GM21825 (cell line): ENCODE data around the gene FBH1.
"Not testable (repeated sequence)": the region's sequence is repeated elsewhere in the genome, so short reads cannot be mapped to it uniquely, and the experiment has no call there.

Experiments
- ATAC-seq: cut with Tn5 transposase; IDR thresholded peaks from one replicate; pipeline ENCODE4 v1.9.1; 2021; ENCODE audit warnings: mild to moderate bottlenecking, moderate library complexity; ENCODE audit not compliant: unreplicated experiment

Gene FBH1

DNA sequence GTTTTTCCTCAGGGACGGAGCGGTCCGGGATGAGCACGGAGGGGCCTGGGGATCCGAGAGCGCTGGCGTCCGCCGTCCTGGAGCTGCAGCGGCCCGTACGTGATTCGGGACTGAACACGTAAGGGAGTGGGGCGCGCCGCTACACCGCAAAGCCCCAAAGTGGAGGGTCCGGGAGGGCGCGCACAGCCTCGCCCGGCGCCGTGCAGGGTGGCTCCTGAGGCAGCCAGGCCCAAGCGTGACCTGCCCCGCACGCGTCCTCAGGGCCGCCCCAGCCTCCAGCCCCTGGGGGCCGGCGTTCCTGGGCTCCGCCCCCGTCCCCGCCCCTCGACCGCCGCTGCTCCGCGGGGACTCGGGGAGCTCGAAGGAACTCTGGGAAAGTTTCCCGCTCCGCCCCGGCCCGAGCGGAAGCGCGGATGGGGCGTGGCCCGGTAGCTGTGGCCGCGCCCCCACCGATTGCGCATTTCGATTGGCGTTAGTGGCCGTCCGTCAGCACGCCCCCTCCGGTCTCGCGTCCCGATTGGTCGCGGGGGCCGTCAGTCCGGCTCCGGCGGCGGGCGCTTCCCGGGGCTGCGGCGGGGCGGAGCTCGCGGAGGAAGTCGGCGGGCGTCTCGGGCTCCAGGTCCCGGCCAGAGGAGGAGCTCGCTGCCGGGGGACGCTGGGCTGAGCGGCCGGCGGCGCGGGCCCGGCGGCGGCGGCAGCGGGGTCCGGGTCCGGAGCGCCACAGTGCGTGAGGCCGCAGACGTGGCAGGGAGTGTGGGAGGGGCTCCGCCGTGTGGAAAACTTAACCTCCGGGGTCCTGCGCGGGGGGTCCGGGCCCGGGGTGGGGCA lies at the start of gene FBH1, which contains the start of gene ANKRD16:
Gene FBH1 (plus strand): TSS at position 620 of the 828 bp plus-strand sequence. CDS start 103 bp downstream, at position 723.
Gene ANKRD16 (minus strand): TSS at position 270 of the 828 bp plus-strand sequence. CDS start 539 bp downstream, outside the sequence.
- ATAC-seq, result peak; percentile 88

DNA sequence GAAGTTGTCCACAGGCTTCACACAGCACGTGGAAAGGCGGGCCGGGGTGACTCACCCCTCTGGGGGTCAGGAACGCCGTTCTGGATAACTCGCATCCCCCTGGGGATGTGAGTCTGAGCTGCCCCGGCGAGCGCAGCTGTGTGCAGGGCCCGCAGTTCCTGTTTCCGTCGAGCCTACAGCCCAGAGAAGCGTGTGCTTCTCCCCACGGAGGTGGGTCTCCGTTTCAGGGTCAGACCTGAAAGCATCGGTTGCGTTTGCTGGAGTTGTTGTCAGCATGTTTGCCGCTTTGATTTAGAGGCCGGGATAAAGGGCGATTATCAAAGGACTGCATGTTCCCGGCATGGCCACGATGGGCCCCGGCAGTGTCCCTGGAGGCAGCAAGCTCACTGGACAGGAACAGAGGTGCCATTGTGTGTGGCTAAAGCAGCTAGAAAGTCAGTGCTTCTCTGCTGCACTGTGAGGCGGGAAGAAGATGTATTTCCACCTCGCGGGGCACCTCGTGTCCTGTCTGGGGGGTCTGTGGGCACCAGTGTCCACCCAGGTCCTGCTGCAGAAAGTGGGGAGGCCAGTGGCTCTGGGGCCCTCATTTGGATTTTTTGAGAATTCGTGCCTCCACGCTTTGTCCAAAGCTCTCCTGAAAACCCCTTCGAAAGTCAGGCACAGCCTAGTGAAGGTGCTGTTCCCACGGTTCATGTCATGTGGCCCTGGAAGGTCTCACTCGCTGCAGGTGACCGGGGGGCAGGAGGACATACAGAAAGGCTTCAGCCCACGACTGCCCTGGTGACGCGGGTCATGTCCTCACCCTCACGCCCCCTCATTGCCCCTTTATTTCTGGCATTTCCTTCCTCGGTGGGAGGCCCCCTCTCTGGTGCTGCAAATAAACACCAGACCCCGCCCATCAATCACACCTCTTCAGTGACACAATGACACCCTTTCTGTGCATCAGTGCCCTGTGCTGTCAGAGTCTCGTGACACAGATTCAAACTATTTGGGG lies 49.4 kb upstream of the FBH1 start:
- peak; percentile 79 for ATAC-seq

- ATAC-seq, result no peak
These were observed 48.1 kb upstream of the FBH1 start for GRCh38 chr10:5841965-5842364.

DNA sequence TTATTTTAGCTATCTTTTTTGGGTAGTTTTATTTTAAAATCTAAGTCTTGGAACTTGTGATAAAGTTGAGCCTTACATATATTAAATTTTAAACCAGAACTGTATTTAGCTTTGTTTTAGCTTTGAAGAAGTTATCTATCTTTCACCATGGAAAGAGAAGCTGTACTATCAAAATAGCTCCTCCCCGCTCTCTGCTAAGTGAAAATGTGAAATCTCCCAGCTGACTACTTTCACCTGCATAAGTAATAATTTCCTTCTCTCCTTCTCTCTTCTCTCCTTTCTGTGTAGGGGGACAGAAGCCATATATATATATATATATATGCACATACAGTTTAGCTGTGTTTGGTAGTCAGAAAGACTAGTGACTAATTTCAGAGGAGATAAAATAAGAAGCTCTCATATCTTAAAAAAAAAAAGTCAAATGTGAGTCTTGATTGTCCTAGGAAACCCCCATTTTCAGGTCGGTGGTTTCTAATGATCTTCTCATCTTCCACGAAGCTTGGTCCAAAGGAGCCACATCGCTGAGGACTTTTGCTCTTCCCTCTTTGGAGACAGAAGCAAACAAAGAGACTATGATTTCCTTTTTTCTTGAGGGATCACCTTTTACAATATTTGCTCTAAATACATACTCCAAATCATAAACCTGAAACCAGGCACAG lies 46.2 kb upstream of the FBH1 start:
- ATAC-seq, result no peak

GRCh38 chr10:5844345-5845055 lies 45.5 kb upstream of the FBH1 start:
- no peak for ATAC-seq

DNA sequence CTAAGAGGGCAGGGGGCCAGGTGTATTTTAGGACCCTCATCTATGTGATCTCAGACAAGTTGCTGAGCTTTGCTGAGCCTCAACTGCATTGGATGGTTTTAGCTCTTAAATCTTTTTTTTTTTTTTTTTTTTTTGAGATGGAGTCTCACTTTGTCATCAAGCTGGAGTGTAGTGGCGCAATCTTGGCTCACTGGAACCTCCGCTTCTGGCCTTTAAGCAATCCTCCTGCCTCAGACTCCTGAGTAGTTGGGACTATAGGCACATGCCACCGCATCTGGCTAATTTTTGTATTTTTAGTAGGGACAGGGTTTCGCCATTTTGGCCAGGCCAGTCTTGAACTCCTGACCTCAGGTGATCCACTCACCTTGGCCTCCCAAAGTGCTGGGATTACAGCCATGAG lies 43.4 kb upstream of the FBH1 start:
- not testable (repeated sequence) for ATAC-seq

- no peak for ATAC-seq
These were observed 35.9 kb upstream of the FBH1 start for GRCh38 chr10:5854131-5854475.

DNA sequence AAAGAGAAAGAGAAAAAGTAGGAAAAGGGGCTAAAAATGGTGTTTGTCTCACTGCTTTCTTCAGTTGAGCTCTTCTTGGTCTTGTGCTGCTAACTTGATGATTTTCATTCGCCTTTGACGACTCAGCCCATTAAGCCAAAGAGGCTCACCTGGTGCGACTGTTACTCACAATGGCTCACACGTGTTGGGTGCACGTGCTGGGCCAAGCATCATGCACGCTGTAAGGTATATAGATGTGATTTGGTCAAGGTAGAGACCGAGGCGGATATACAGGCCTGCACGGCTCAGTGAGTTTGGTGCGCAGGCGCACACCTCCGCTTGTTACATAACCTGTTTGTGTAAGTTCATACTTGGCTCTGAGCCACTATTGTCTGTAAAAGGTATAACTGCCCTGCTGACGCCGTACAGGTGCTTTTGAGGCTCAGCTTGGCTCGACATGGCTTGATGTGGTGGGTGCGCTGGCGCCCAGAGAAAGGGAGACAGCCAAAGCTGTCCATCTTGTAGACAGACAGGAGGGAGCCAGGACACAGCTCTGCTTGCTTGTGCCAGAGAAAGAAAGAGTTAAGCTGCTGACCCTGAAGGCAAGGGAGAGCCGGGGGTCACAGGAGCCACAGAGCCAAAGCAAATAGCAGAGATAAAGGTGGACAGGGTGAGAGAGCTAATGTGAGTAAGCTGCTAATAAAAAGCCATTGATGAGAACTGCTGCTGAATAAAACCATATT lies 33.9 kb upstream of the FBH1 start:
- ATAC-seq, result no peak

DNA sequence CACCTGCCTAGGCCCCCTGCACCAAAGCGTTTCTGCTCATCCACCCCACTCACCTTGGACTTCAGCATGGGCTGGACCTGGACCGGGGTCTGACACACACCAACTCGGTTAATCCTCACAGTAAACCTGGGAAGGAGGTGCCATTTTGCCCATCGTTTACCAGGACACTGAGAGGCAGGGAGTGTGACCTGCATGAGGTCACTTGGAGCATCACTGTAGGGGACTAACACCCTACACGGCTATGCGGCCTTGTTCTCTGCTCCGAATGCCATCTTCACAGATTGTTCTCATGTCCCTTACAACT lies 33.4 kb upstream of the FBH1 start:
- no peak for ATAC-seq

- no peak for ATAC-seq
These were observed 31.2 kb upstream of the FBH1 start for GRCh38 chr10:5858811-5859210.

DNA sequence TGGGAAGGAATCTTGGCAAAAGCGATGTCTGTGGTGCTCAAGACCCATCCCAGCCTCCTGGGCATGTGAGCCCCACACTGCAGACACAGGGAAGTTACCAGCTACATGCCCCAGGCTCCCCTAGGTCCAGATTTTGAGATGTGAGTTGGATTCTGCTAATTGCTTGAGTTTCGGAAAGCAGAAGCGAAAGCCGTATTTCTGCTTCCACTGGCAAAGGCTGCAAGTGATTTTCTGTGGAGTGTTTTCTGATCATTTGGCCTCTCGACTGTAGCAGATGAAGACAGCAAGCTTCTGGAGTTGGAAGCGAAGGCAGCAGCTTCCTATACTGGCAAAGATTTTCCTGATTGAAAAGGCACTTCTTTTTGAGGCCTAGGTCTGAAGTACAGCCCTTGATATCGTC lies 30.0 kb upstream of the FBH1 start:
- no peak for ATAC-seq

GRCh38 chr10:5862360-5862961 lies 27.6 kb upstream of the FBH1 start:
- peak; percentile 97 for ATAC-seq

GRCh38 chr10:5862981-5863685 lies 26.9 kb upstream of the FBH1 start:
- not testable (repeated sequence) for ATAC-seq

- ATAC-seq, result not testable (repeated sequence)
These were observed 23.5 kb upstream of the FBH1 start for GRCh38 chr10:5866451-5867081.

DNA sequence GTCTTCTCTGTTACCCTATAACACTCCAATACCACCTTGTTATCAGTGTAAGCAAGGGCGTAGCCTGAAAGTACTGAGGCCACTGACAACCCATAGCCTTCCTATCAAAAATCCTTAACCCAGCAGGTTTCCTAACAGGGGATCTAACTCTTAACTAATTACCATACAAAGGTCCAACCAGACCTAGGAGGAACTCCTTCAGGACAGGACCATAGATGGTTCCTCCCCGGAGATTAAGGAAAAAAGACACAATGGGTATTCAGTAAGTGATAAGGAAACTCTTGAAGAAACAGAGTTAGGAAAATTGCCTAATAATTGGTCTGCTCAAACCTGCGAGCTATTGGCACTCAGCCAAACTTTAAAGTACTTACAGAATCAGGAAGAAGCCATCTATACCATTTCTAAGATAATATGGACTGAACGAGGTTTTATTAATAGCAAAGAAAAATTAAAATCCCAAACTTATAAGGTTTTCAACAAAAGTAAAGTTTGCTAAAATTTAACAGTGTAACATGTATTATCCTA lies 22.9 kb upstream of the FBH1 start:
- not testable (repeated sequence) for ATAC-seq

DNA sequence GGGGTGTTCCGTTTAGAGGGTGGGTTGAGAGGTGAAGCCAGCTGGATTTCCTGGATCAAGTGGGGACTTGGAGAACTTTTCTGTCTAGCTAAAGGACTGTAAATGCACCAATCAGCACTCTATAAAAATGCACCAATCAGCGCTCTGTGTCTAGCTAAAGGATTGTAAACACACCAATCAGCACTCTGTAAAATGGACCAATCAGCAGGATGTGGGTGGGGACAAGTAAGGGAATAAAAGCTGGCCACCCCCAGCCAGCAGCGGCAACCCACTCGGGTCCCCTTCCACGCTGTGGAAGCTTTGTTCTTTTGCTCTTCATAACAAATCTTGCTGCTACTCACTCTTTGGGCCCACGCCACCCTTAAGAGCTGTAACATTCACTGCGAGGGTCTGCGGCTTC lies 21.7 kb upstream of the FBH1 start:
- not testable (repeated sequence) for ATAC-seq

DNA sequence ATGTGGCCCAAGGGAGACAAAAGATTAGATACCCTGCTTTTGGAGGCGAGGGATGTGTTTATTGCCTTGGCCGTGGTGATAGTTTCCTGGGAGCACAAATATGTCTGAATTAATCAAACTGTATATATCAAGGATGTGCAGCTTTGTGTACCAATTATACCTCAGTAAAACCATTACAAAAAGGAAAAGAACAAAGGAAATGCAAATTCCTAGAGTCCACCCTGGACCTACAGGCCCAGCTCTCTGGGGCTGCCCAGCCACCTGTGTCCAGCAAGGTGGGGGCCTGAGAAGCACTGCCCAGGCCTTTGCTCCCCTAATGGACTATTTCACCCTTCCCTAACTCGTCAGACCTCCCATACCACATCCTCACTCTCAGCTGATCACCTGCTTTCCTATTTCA lies 20.9 kb upstream of the FBH1 start:
- ATAC-seq, result no peak

DNA sequence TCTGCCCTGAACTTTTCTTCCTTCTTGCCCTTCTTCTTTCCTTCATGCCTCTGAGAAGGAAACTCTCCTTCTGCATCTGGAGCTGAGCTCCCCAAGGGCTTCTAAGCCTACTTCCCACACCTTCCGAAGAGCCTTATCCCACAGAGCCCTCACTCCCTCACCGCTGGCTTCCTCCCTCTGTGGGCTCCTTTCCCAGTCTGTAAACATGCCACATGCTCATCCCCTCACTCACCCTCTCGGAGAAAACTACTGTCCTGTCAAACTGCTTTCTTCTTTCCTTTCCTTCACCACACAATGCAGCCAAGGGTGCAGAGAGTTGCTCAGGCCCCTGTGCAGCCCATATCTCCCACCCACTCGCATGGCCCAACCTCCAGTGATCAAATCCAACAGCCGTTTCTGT lies 18.4 kb upstream of the FBH1 start:
- ATAC-seq, result no peak
